SH-SY5Y (cell line): Measurements from ENCODE around the gene PCSK5.

ENCODE experiments used
- GATA2 ChIP-seq: IDR thresholded peaks from 2 replicates; pipeline ENCODE4 v1.6.1; 2011; ENCODE audit warnings: mild to moderate bottlenecking, low read depth, low read length
- GATA3 ChIP-seq: IDR thresholded peaks from 2 replicates; pipeline ENCODE4 v1.6.1; 2011; ENCODE audit warnings: low read depth, mild to moderate bottlenecking, low read length, moderate library complexity

GRCh38 chr9:75881761-75882160 is 8.7 kb upstream of the PCSK5 start:
- no peak for TF ChIP-seq GATA3
- TF ChIP-seq GATA2 = no peak
